HG02571 (cell line): ENCODE measurements around the gene FOXD2.
A peak's percentile ranks its signal among the peaks of the same experiment; 100 is the strongest.

Experiments used
- ATAC-seq: cut with Tn5 transposase; IDR thresholded peaks from one replicate; pipeline ENCODE4 v1.9.1; 2021; ENCODE audit warnings: mild to moderate bottlenecking, moderate library complexity; ENCODE audit not compliant: unreplicated experiment

The FOXD2 gene

GRCh38 chr1:47416319-47417169 lies 21.3 kb upstream of the FOXD2 start:
- no peak for ATAC-seq

GRCh38 chr1:47417170-47418044 lies 20.4 kb upstream of the FOXD2 start:
- ATAC-seq, result no peak

- ATAC-seq, result no peak
These were observed 19.7 kb upstream of the FOXD2 start for GRCh38 chr1:47418122-47418521.

DNA sequence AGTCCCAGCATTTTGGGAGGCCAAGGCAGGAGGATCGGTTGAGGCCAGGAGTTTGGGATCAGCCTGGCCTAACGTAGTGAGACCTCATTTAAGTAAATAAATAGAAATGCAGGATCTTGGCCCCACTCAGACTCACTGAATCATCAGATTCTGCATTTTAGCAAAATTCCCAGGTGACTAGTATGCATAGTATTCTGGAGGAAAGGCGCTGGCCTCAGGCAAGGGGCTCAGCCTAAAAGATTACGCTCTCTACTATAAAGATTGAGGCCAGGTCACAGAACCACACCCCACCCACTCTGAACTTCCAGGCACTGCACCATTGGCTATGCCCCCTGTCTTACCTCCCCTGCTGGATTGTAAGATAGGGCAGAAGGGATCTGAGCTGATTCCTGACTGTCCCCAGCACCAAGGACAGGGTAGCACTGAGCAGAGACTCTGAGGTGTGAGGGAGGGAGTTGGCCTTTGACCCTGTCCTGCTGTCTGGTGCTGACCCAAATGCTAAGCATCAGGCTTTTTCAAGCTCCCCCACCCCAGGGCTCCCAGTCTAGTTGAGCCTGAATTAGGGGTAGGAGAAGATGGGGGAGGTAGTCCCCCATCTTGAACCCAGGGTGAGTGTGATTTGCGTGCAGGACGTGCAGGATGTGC lies 19.0 kb upstream of the FOXD2 start:
- no peak for ATAC-seq

- ATAC-seq, result no peak
These were observed 17.3 kb upstream of the FOXD2 start for GRCh38 chr1:47420547-47420946.

- no peak for ATAC-seq
These were observed 14.0 kb upstream of the FOXD2 start for GRCh38 chr1:47423872-47424271.

- no peak for ATAC-seq
These were observed 13.4 kb upstream of the FOXD2 start for GRCh38 chr1:47424336-47424982.

DNA sequence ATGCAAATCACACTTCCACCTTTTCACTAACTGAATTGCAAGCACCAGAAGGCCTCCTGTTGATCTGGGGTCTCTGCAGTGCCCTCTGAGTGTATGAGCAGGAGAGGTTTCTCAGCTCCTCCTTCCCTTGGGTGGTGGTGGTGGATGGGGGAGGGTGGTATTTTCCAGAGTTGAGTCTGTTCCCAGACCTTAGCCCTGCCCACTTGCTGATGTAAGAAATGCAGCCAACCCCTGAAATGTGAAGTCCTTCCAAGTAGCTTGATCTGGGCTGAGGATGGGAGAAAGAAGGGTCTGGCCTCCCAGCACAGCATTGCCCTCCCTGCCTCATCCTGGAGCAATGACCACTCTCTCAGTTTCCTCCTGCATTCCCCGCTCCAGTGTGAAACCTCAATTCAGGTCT lies 6.3 kb upstream of the FOXD2 start:
- ATAC-seq, result no peak

DNA sequence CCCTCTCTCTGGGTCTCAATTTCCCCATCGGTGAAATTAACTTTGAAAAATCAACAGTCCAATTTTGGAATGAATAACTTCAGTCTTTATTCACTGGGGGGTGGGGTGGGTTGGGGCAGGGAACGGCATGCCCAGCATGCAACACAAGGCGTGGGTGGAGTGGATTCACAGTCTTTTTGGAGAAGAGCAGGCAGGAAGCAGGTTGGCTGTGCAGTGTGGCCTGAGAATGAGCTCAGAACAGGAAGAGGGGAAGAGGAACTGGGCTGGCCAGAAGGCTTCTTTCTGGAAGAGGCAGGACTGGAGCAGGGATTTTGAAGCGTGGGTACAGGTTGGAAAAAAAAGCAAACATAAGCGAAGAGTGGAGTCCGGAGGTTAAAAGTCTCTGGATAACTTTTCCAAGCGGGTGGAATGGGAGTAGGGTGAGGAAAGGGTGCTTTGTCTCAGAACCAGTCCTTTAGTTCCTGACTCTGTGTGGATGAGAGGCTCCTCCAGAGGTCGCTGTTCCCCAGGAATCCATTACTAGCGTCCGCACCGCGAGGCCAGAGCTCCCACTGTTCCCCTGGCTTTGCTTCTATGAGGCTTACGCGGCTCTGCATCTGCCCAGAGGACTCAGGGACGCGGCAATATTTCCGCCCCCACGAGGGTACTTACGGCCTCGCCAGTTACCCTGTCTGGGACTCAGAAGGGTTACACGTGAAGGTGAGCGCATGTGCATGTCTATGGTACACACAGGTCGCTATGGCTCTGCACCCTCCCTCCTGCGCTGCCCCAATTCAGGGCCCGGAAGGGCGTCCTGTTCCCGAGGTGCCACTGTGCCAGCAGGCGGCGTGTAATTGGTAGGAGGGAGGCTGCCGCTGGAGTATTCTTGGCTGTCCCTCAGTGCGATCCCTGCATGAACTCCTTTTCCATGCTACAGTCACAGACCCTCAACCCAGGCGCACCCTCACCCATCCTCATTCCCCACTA lies 5.5 kb upstream of the FOXD2 start:
- ATAC-seq, result no peak

- ATAC-seq, result no peak
These were observed 4.8 kb upstream of the FOXD2 start for GRCh38 chr1:47433037-47433421.

GRCh38 chr1:47433477-47434050 lies 4.3 kb upstream of the FOXD2 start:
- no peak for ATAC-seq

DNA sequence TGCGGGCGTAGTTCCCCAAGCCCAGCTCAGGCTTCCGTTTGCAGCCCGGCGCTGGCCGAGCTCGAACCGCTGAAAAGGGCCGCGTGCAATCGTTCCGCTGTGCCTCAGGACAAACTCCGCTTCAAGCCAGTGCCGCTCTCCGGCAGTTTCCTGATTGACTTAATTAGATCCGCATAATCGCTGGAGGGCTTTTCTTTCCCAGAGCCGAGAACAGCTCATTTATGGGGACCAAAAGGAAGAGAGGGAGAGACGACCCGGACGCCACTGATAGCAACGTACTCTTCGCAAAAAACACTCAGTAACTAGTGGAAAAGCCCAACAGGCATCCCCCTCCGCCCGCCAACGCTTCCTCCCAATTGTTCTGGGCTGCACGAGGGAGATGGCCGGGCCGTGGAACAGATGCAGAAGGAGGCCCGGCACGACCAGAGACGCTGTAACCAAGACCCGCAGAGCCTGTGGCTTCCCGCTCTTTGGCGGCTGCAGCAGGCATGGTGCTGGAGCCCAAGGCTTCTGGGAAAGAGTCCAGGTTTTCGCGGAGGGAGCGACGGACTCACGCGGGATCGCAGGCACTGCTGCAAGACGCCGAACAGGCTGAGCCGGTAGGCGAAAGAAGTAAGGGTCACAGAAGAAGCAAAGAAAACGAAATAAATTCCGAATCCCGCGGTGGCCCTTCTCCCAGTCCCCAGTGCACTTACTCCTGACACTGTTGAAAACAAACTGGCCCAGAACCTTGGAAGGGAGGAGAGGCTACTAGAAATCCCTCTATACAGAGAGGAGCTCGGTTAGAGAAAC lies 3.6 kb upstream of the FOXD2 start:
- no peak for ATAC-seq

DNA sequence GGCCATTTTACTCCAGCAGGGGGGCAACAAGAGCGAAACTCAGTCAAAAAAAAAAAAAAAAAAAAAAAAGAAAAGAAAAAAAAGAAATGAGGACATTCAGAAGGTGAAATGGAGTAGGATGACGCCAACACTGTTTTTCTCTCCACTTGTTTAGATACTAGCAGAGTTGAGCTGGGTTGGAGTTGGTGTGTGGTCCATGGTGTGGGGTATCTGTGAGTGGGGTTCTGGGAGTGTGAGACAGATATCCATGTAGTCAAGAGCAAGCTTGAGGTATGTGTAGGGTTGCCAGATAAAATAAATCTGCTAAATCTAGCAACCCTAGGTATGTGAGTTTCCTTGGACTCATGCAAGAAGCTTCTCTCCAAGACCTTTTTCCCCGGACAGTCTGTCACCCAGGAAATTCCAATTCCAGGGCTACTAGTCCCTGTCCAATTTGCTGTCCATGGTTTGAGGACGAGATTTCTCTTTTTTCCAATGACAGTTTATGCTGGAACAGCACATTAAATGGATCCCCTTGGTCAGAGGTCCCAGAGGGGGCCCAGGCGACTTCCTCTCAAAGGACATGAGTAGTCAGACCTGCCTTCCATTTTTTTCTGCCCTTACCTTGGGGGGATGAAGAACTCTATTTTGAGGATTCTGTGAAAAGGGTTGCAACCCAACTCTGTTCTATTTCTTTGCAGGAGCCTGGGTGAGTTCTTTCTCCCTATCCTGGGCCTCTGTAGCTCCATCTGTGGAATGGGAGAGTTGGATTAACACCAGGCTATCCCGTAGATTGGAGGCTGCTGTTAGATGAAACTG lies 2.1 kb upstream of the FOXD2 start:
- no peak for ATAC-seq

- peak; percentile 42 for ATAC-seq
These were observed 1.4 kb upstream of the FOXD2 start for GRCh38 chr1:47436304-47436978.

- ATAC-seq, result peak; percentile 15
These were observed 831 bp upstream of the FOXD2 start for GRCh38 chr1:47436979-47437446.

GRCh38 chr1:47438165-47439016 lies 547 bp downstream of the FOXD2 start:
- ATAC-seq, result no peak
